SK-N-SH treated with all-trans-retinoic acid at 6 μM for 48 hours (cell line): ENCODE results near the gene EXD3.

ENCODE experiments used
- ARNTL ChIP-seq: fragments of 450-650 bp; formaldehyde crosslinking; IDR thresholded peaks from 2 replicates; pipeline ENCODE4 v1.5.0; 2020; ENCODE audit warnings: low read depth, mild to moderate bottlenecking, moderate library complexity, borderline replicate concordance
- GLIS3 ChIP-seq: fragments of 250-450 bp; sonication (Bioruptor Pico); IDR thresholded peaks from 2 replicates; pipeline ENCODE4 v1.5.0; 2020; ENCODE audit warnings: mild to moderate bottlenecking, moderate library complexity
- ZC3H10 ChIP-seq: fragments of 250-450 bp; sonication (Bioruptor Pico); IDR thresholded peaks from 2 replicates; pipeline ENCODE4 v1.5.1; 2021; ENCODE audit warnings: mild to moderate bottlenecking, moderate library complexity
- TF ChIP-seq, protein P1 (sequence below): fragments of 250-450 bp; sonication (Bioruptor Pico); IDR thresholded peaks from 2 replicates; pipeline ENCODE4 v1.8.0; 2020; ENCODE audit warnings: mild to moderate bottlenecking, moderate library complexity, borderline replicate concordance
- TF ChIP-seq, protein P2 (sequence below): fragments of 250-450 bp; sonication (Bioruptor Pico); IDR thresholded peaks from 2 replicates; pipeline ENCODE4 v1.5.0; 2020; ENCODE audit warnings: mild to moderate bottlenecking, moderate library complexity

DNA sequence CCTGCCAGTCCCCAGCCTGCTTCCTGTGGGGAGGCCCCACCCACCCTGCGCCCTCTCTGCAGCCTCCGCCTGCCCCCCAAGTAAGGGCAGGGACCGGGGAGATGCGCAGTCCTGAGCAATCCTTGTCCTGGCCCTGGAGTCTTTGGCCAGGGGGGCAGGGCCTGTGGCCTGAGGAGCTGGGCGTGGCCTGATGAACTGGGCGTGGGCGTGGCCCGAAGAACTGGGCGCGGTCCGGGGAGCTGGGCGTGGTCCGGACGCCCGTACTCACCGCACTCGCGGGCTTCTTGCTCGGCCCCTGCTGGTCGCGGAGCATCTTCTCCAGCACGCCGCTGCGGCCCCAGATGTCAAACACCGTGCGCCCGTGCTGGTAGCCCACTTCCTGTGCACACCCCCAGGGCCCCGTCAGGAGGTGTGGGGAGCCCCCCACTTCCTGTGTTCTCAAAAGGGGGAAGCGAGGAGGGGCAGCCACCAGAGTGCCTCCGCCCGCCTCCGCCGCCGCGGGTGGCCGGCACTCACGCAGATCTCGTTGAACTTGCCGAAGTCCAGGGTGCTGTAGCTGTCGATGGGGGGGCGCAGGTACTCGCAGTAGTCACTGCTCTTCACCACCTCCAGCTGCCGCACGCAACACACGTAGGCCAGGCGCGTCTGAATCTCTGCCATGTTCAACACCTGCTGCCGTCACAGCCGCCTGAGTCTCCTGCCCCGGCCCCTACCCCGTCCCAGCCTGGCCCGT, 38.9 kb upstream of the EXD3 start:
- TF ChIP-seq ARNTL, result no peak
- TF ChIP-seq GLIS3, result no peak
- TF ChIP-seq, protein P1, sequence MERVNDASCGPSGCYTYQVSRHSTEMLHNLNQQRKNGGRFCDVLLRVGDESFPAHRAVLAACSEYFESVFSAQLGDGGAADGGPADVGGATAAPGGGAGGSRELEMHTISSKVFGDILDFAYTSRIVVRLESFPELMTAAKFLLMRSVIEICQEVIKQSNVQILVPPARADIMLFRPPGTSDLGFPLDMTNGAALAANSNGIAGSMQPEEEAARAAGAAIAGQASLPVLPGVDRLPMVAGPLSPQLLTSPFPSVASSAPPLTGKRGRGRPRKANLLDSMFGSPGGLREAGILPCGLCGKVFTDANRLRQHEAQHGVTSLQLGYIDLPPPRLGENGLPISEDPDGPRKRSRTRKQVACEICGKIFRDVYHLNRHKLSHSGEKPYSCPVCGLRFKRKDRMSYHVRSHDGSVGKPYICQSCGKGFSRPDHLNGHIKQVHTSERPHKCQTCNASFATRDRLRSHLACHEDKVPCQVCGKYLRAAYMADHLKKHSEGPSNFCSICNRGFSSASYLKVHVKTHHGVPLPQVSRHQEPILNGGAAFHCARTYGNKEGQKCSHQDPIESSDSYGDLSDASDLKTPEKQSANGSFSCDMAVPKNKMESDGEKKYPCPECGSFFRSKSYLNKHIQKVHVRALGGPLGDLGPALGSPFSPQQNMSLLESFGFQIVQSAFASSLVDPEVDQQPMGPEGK, result no peak
- TF ChIP-seq, protein P2, sequence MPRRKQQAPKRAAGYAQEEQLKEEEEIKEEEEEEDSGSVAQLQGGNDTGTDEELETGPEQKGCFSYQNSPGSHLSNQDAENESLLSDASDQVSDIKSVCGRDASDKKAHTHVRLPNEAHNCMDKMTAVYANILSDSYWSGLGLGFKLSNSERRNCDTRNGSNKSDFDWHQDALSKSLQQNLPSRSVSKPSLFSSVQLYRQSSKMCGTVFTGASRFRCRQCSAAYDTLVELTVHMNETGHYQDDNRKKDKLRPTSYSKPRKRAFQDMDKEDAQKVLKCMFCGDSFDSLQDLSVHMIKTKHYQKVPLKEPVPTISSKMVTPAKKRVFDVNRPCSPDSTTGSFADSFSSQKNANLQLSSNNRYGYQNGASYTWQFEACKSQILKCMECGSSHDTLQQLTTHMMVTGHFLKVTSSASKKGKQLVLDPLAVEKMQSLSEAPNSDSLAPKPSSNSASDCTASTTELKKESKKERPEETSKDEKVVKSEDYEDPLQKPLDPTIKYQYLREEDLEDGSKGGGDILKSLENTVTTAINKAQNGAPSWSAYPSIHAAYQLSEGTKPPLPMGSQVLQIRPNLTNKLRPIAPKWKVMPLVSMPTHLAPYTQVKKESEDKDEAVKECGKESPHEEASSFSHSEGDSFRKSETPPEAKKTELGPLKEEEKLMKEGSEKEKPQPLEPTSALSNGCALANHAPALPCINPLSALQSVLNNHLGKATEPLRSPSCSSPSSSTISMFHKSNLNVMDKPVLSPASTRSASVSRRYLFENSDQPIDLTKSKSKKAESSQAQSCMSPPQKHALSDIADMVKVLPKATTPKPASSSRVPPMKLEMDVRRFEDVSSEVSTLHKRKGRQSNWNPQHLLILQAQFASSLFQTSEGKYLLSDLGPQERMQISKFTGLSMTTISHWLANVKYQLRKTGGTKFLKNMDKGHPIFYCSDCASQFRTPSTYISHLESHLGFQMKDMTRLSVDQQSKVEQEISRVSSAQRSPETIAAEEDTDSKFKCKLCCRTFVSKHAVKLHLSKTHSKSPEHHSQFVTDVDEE (CRISPR knock-in tag), result no peak
- TF ChIP-seq ZC3H10, result no peak
